Activated CD4-positive, alpha-beta T cell treated with anti-CD3 and anti-CD28 coated beads, Interleukin-2, Interleukin-6, amounts not matched to agents 100 ng/mL and 50 ng/mL, durations not matched to agents 16 hours and 8 hours (primary cell): Measurements from ENCODE around the gene CNPY2.
"Not testable (repeated sequence)": the region's sequence is repeated elsewhere in the genome, so short reads cannot be mapped to it uniquely, and the experiment has no call there.

Experiments used
- DNase-seq: peaks from one replicate; pipeline ENCODE4 v3.0.0-alpha.2; 2020

Gene CNPY2

GRCh38 chr12:56297400-56297799, 18.4 kb downstream of the CNPY2 start:
- DNase-seq, result no peak

GRCh38 chr12:56296295-56296694, 19.5 kb downstream of the CNPY2 start:
- DNase-seq, result no peak

- no peak for DNase-seq
Observed at GRCh38 chr12:56293795-56294194, 22.0 kb downstream of the CNPY2 start.

GRCh38 chr12:56288705-56289387, 26.9 kb downstream of the CNPY2 start:
- no peak for DNase-seq

- no peak for DNase-seq
Observed at GRCh38 chr12:56286044-56286830, 29.6 kb downstream of the CNPY2 start.

- DNase-seq, result not testable (repeated sequence)
Observed at GRCh38 chr12:56284263-56284662, 31.5 kb downstream of the CNPY2 start.

- no peak for DNase-seq
Observed at GRCh38 chr12:56282579-56282978, 33.2 kb downstream of the CNPY2 start.

GRCh38 chr12:56282030-56282429, 33.8 kb downstream of the CNPY2 start:
- DNase-seq, result no peak

GRCh38 chr12:56280849-56281248, 34.9 kb downstream of the CNPY2 start:
- no peak for DNase-seq

GRCh38 chr12:56278905-56279304, 36.9 kb downstream of the CNPY2 start:
- no peak for DNase-seq

GRCh38 chr12:56274299-56274698, 41.5 kb downstream of the CNPY2 start:
- no peak for DNase-seq

- not testable (repeated sequence) for DNase-seq
Observed at GRCh38 chr12:56272468-56272867, 43.3 kb downstream of the CNPY2 start.

GRCh38 chr12:56271031-56271430, 44.8 kb downstream of the CNPY2 start:
- DNase-seq, result peak; percentile 17

- no peak for DNase-seq
Observed at GRCh38 chr12:56267443-56268071, 48.2 kb downstream of the CNPY2 start.

- DNase-seq, result peak; percentile 89
Observed at GRCh38 chr12:56266693-56267442, 48.9 kb downstream of the CNPY2 start, which contains the start of gene COQ10A. TSS of gene COQ10A (plus strand) at chr12:56266942. CDS start at chr12:56267119, 177 bp downstream.

GRCh38 chr12:56266068-56266692, 49.6 kb downstream of the CNPY2 start:
- DNase-seq, result not testable (repeated sequence)

GRCh38 chr12:56262955-56263354, 52.8 kb downstream of the CNPY2 start:
- DNase-seq, result not testable (repeated sequence)

GRCh38 chr12:56261503-56262232, 54.1 kb downstream of the CNPY2 start:
- DNase-seq, result no peak

- no peak for DNase-seq
Observed at GRCh38 chr12:56260921-56261320, 54.9 kb downstream of the CNPY2 start.

GRCh38 chr12:56260380-56260779, 55.4 kb downstream of the CNPY2 start:
- DNase-seq, result no peak
